Endothelial cell of umbilical vein (primary cell): ENCODE data around the gene RNF214.

ENCODE experiments used
- MYC ChIP-seq: IDR thresholded peaks from one replicate; pipeline ENCODE4 v1.6.1; 2011; ENCODE audit warnings: mild to moderate bottlenecking, low read depth, low read length
- TF ChIP-seq, protein P1 (sequence below), 2 donors: IDR thresholded peaks; 1 replicate in 1 of 2; 2 replicates in 1 of 2; pipeline ENCODE4 v1.5.1; 2011; ENCODE audit warnings: low read length in 2 of 2, mild to moderate bottlenecking in 2 of 2, moderate library complexity in 2 of 2, control low read depth in 1 of 2, inconsistent platforms in 1 of 2, low read depth in 1 of 2; ENCODE audit not compliant: insufficient read depth in 1 of 2; ENCODE audit errors: extremely low read depth in 1 of 2

GRCh38 chr11:117187799-117188481 is 44.5 kb upstream of the RNF214 start:
- TF ChIP-seq, protein P1, sequence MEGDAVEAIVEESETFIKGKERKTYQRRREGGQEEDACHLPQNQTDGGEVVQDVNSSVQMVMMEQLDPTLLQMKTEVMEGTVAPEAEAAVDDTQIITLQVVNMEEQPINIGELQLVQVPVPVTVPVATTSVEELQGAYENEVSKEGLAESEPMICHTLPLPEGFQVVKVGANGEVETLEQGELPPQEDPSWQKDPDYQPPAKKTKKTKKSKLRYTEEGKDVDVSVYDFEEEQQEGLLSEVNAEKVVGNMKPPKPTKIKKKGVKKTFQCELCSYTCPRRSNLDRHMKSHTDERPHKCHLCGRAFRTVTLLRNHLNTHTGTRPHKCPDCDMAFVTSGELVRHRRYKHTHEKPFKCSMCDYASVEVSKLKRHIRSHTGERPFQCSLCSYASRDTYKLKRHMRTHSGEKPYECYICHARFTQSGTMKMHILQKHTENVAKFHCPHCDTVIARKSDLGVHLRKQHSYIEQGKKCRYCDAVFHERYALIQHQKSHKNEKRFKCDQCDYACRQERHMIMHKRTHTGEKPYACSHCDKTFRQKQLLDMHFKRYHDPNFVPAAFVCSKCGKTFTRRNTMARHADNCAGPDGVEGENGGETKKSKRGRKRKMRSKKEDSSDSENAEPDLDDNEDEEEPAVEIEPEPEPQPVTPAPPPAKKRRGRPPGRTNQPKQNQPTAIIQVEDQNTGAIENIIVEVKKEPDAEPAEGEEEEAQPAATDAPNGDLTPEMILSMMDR (IDR thresholded peaks at IDR 0.05; ENCODE audit: extremely low read depth in 1 of 2, insufficient read depth in 1 of 2, low read depth in 1 of 2, low read length in 2 of 2), result no peak
- TF ChIP-seq MYC, result no peak
